Vagina (tissue), 2 donors: ENCODE measurements around the gene FOSL1.

Experiments
- CTCF ChIP-seq, 3 experiments: fragments of 450-650 bp in 2 of 3; fragments of 200-600 bp in 1 of 3; sonication (generic) in 1 of 3; IDR thresholded peaks; one replicate each; pipeline ENCODE4 v1.5.1; 2017 to 2019; ENCODE audit warnings: antibody characterized with exemption in 3 of 3, mild to moderate bottlenecking in 2 of 3, moderate library complexity in 2 of 3
- POLR2A ChIP-seq, 2 donors: fragments of 450-650 bp; IDR thresholded peaks; one replicate each; pipeline ENCODE4 v1.6.1; 2017; ENCODE audit warnings: antibody characterized with exemption in 2 of 2, mild to moderate bottlenecking in 2 of 2, moderate library complexity in 2 of 2

GRCh38 chr11:65882120-65883057 lies 17.8 kb downstream of the FOSL1 start:
- no peak for TF ChIP-seq CTCF (IDR thresholded peaks at IDR 0.05)
- TF ChIP-seq POLR2A (IDR thresholded peaks at IDR 0.05), result no peak
